Measurements from ENCODE around the gene YEATS2. TPM values are rescaled to one million over a fixed set of nuclear protein-coding genes. Genes with fewer than 3 reads are reported as not detected.

YEATS2 gene
- total RNA-seq, 1 donor from 2014 or later, result 23.8 TPM

DNA sequence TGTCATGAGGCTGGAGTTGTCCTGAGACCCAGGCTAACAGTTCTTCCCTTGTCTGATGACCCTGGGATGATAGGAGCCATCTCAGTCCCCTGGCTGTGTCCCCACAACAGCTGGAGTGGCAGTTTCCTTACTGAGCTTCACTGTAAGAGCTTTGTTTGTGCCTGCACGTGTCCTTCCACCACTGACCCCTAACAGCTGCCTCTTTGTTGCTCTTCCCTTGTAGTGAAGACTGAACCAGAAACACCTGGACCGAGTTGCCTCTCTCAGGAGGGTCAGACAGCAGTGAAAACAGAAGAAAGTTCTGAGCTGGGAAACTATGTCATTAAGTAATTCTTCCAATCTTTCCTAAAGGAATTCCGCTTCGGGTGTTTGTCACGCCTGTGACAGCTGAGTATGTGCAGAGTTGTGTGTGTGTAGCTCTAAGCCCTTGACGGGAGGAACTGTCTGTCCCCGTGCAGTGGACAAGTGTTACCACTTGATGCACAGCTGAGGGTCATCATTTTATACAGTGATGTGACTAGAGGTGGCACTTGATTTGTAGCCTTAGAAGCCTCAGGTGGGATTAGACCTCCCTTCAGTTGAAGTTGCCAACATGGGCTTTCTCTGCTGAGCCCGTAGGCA, 102.8 kb downstream of the YEATS2 start:
- intact Hi-C loops (cut with DNase I), result no loop called here
- H3K9me3 ChIP-seq, result no peaks in the 10 kb centered on the region
- no peaks in the 10 kb centered on the region for H3K27me3 ChIP-seq
- no peak overlapping the region for H3K4me3 ChIP-seq
- no peaks in the 10 kb centered on the region for H3K4me1 ChIP-seq
- H3K36me3 ChIP-seq, result peaks cover 0 to 51% of the 10 kb centered on the region in 2 donors
- TF ChIP-seq POLR2A (IDR thresholded peaks at IDR 0.05) (no peak), POLR2AphosphoS5 (IDR thresholded peaks at IDR 0.05; ENCODE audit: insufficient read depth in 1 of 2, low read depth in 1 of 2) (no peak)
- TF ChIP-seq, protein P1, sequence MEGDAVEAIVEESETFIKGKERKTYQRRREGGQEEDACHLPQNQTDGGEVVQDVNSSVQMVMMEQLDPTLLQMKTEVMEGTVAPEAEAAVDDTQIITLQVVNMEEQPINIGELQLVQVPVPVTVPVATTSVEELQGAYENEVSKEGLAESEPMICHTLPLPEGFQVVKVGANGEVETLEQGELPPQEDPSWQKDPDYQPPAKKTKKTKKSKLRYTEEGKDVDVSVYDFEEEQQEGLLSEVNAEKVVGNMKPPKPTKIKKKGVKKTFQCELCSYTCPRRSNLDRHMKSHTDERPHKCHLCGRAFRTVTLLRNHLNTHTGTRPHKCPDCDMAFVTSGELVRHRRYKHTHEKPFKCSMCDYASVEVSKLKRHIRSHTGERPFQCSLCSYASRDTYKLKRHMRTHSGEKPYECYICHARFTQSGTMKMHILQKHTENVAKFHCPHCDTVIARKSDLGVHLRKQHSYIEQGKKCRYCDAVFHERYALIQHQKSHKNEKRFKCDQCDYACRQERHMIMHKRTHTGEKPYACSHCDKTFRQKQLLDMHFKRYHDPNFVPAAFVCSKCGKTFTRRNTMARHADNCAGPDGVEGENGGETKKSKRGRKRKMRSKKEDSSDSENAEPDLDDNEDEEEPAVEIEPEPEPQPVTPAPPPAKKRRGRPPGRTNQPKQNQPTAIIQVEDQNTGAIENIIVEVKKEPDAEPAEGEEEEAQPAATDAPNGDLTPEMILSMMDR (IDR thresholded peaks at IDR 0.05), result no peak
- H3K27ac ChIP-seq, result no peak overlapping the region
- no peak for DNase-seq (ENCODE audit: extremely low spot score in 2 of 2)

DNA sequence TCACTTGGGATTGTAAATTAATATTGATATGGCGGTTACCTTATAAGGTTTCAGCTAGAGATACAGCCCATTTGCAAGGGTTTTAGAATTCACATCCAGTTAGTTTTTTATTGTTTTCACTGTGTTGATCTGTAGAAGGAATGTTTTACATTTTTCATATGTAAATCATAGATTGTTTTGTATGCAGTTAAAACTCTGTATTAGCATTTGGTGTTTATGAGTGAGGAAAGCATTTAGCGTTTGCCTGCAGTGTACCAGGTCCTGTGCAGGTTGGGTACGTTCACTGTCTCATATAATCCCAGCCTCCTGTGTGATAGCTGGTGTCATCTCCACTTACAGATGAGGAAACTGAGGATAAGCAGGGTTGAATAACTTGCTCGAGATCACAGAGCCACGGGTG, 104.0 kb downstream of the YEATS2 start:
- Histone ChIP-seq H3K4me3 (no peak overlapping the region), H3K9me3 (no peaks in the 10 kb centered on the region), H3K27ac (no peak overlapping the region), H3K4me1 (no peaks in the 10 kb centered on the region), H3K36me3 (peaks cover 0 to 51% of the 10 kb centered on the region in 2 donors), H3K27me3 (no peaks in the 10 kb centered on the region)
- intact Hi-C loops (cut with DNase I), result no loop called here
- no peak for DNase-seq (ENCODE audit: extremely low spot score in 2 of 2)
- no peak for TF ChIP-seq POLR2AphosphoS5 (IDR thresholded peaks at IDR 0.05; ENCODE audit: insufficient read depth in 1 of 2, low read depth in 1 of 2)
- TF ChIP-seq, protein P1 (IDR thresholded peaks at IDR 0.05), result no peak
- TF ChIP-seq POLR2A (IDR thresholded peaks at IDR 0.05), result no peak

DNA sequence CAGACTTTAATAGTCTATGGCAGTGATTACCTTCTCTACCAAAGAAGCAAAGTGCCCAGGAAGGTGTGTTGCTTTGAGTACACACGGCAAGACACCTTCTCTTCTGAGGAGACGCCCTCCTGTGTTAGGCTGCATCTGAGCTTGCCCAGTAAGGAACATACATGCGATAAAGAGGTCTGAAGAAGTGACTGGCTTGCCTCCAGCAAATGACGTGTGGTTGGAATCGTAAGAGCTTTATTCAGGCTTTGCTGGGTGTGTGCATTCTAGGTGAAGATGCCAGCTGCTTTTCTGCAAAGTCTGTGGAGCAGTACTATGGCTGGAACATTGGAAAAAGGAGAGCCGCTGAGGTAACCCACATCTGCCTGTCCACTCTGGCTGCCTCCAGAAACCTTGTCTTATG, 105.4 kb downstream of the YEATS2 start:
- no peaks in the 10 kb centered on the region for H3K9me3 ChIP-seq
- no peak for TF ChIP-seq POLR2AphosphoS5 (IDR thresholded peaks at IDR 0.05; ENCODE audit: insufficient read depth in 1 of 2, low read depth in 1 of 2)
- TF ChIP-seq POLR2A (IDR thresholded peaks at IDR 0.05), result no peak
- TF ChIP-seq, protein P1 (IDR thresholded peaks at IDR 0.05), result no peak
- H3K27me3 ChIP-seq, result no peaks in the 10 kb centered on the region
- no peak overlapping the region for H3K4me3 ChIP-seq
- no peak for DNase-seq (ENCODE audit: extremely low spot score in 2 of 2)
- H3K36me3 ChIP-seq, result peaks cover 0 to 60% of the 10 kb centered on the region in 2 donors
- H3K4me1 ChIP-seq, result no peaks in the 10 kb centered on the region
- intact Hi-C loops (cut with DNase I), result no loop called here
- no peak overlapping the region for H3K27ac ChIP-seq

DNA sequence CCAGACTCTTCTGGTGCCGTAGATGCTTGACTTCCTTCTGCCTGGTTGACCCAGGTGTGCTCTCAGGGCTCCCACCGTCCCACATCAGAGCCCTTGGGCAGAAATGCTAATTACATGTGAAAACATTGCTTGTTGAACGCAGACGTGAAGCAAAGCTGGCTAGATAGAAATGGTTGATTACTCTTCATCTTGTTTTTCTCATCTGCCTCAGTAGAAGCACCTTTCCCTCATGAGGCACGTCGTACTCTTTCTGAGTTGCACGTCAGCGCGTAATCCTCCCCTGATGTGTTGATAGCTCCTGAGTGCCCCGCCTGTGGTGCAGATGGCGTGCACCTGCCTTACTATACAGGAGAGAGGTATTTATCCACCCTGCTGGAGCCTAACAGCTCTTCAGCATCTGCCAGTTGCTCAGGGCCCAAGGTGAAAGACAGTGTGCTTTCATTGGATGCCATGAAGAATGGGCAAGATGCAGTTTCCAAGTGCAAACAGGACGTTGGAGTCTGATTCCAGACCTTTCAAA, 109.7 kb downstream of the YEATS2 start:
- TF ChIP-seq, protein P1 (IDR thresholded peaks at IDR 0.05), result no peak
- TF ChIP-seq POLR2AphosphoS5 (IDR thresholded peaks at IDR 0.05; ENCODE audit: insufficient read depth in 1 of 2, low read depth in 1 of 2) (no peak), POLR2A (IDR thresholded peaks at IDR 0.05) (no peak)
- H3K36me3 ChIP-seq, result peaks cover 0 to 63% of the 10 kb centered on the region in 2 donors
- H3K9me3 ChIP-seq, result no peaks in the 10 kb centered on the region
- H3K27ac ChIP-seq, result no peak overlapping the region
- no peaks in the 10 kb centered on the region for H3K4me1 ChIP-seq
- H3K27me3 ChIP-seq, result no peaks in the 10 kb centered on the region
- H3K4me3 ChIP-seq, result no peak overlapping the region
- no peak for DNase-seq (ENCODE audit: extremely low spot score in 2 of 2)
- intact Hi-C loops (cut with DNase I), result no loop called here

DNA sequence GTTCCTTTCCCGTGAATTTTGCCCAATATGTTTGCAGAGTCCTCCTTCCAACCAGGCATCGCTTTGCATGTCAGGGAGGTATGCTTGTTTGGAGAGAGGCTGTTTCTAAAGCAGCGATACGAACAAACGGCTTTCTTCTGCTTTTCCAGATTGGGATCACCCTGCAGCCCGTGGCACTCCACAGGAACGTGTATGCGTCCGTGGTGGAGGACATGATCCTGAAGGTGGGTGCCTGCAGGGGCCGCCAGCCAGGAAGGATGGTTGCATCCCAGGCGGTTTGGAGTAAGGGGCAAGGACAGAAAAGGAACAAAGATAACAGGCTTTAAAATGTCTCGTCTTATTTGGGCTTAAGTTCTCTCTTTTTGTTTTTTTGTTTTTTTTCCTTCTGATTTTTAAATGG, 110.3 kb downstream of the YEATS2 start:
- DNase-seq (ENCODE audit: extremely low spot score in 2 of 2), result no peak
- intact Hi-C loops (cut with DNase I), result no loop called here
- Histone ChIP-seq H3K4me1 (peaks cover 4% of the 10 kb centered on the region), H3K36me3 (peaks cover 0 to 58% of the 10 kb centered on the region in 2 donors), H3K4me3 (no peak overlapping the region), H3K27ac (no peak overlapping the region), H3K27me3 (no peaks in the 10 kb centered on the region), H3K9me3 (no peaks in the 10 kb centered on the region)
- TF ChIP-seq POLR2AphosphoS5 (IDR thresholded peaks at IDR 0.05; ENCODE audit: insufficient read depth in 1 of 2, low read depth in 1 of 2), result no peak
- no peak for TF ChIP-seq POLR2A (IDR thresholded peaks at IDR 0.05)
- TF ChIP-seq, protein P1 (IDR thresholded peaks at IDR 0.05), result no peak
